HEK293 (cell line): ENCODE data around the gene GTSE1.

Experiments
- CTCF ChIA-PET: fragments of 350-600 bp; formaldehyde crosslinking; extraction: SDS; loops from one replicate; lab custom pipeline; 2021; ENCODE audit warnings: antibody characterized with exemption; lab: Yijun Ruan, JAX
- POLR2A ChIA-PET: fragments of 300-600 bp; formaldehyde crosslinking; extraction: SDS; loops from one replicate; lab custom pipeline; 2020; ENCODE audit warnings: antibody characterized with exemption, inconsistent platforms; lab: Yijun Ruan, JAX
- H3K27ac ChIP-seq: fragments of 200-500 bp; sonication (Bioruptor generic); 2 replicates; pipeline ENCODE4 v1.5.1; 2014; ENCODE audit warnings: low read depth, low read length, control low read depth, inconsistent platforms; ENCODE audit errors: extremely low read depth
- H3K36me3 ChIP-seq, 2 experiments: fragments of 200-500 bp in 1 of 2; sonication (Bioruptor generic) in 1 of 2; 1 replicate in 1 of 2; 2 replicates in 1 of 2; pipeline ENCODE4 v1.5.1; 2014 to 2017; ENCODE audit warnings: inconsistent platforms in 2 of 2, low read length in 2 of 2; ENCODE audit not compliant: control insufficient read depth in 2 of 2, insufficient read depth in 1 of 2
- H3K4me1 ChIP-seq: fragments of 200-500 bp; sonication (Bioruptor generic); 2 replicates; pipeline ENCODE4 v1.5.1; 2014; ENCODE audit warnings: mild to moderate bottlenecking, low read length, inconsistent platforms; ENCODE audit not compliant: control insufficient read depth, insufficient read depth
- H3K4me3 ChIP-seq: 2 replicates; pipeline ENCODE4 v1.5.1; 2011; ENCODE audit warnings: low read depth, mild to moderate bottlenecking, control low read depth, low read length, moderate library complexity
- H3K9me3 ChIP-seq: fragments of 200-500 bp; sonication (Bioruptor generic); 2 replicates; pipeline ENCODE4 v1.5.1; 2014; ENCODE audit warnings: low read depth, low read length, inconsistent platforms; ENCODE audit not compliant: control insufficient read depth, insufficient read depth
- BCL11B ChIP-seq: fragments of 450-650 bp; formaldehyde crosslinking; IDR thresholded peaks from 2 replicates; pipeline ENCODE4 v1.5.1; 2016; ENCODE audit warnings: low read depth, missing biosample characterization, missing genetic modification characterization
- HOXA7 ChIP-seq: sonication (generic); formaldehyde crosslinking; IDR thresholded peaks from 2 replicates; pipeline ENCODE4 v1.8.1; 2022; ENCODE audit warnings: missing genetic modification reagents, borderline replicate concordance
- MYNN ChIP-seq: fragments of 450-650 bp; formaldehyde crosslinking; IDR thresholded peaks from 2 replicates; pipeline ENCODE4 v1.5.1; 2016; ENCODE audit warnings: missing biosample characterization, missing genetic modification characterization, borderline replicate concordance
- MZF1 ChIP-seq: fragments of 450-650 bp; formaldehyde crosslinking; IDR thresholded peaks from 2 replicates; pipeline ENCODE4 v1.5.1; 2017; ENCODE audit warnings: missing biosample characterization, missing genetic modification characterization, borderline replicate concordance
- PRDM4 ChIP-seq: fragments of 450-650 bp; formaldehyde crosslinking; IDR thresholded peaks from 2 replicates; pipeline ENCODE4 v1.5.1; 2017; ENCODE audit warnings: missing biosample characterization, missing genetic modification characterization
- SP2 ChIP-seq: fragments of 450-650 bp; formaldehyde crosslinking; IDR thresholded peaks from 2 replicates; pipeline ENCODE4 v1.5.1; 2016; ENCODE audit warnings: missing biosample characterization, missing genetic modification characterization
- ZBTB1 ChIP-seq: fragments of 450-650 bp; formaldehyde crosslinking; IDR thresholded peaks from 2 replicates; pipeline ENCODE4 v1.5.1; 2016; ENCODE audit warnings: missing biosample characterization, missing genetic modification characterization
- ZFP3 ChIP-seq: fragments of 450-650 bp; formaldehyde crosslinking; IDR thresholded peaks from 2 replicates; pipeline ENCODE4 v1.5.1; 2016; ENCODE audit warnings: low read depth, missing biosample characterization, missing genetic modification characterization
- ZNF133 ChIP-seq: fragments of 450-650 bp; formaldehyde crosslinking; IDR thresholded peaks from 2 replicates; pipeline ENCODE4 v1.5.1; 2016; ENCODE audit warnings: missing biosample characterization, missing genetic modification characterization
- ZNF16 ChIP-seq: fragments of 450-650 bp; formaldehyde crosslinking; IDR thresholded peaks from 2 replicates; pipeline ENCODE4 v1.5.1; 2016; ENCODE audit warnings: low read depth, missing biosample characterization, missing genetic modification characterization
- ZNF174 ChIP-seq: fragments of 450-650 bp; formaldehyde crosslinking; IDR thresholded peaks from 2 replicates; pipeline ENCODE4 v1.5.0; 2017; ENCODE audit warnings: missing biosample characterization, mild to moderate bottlenecking, missing genetic modification characterization
- ZNF2 ChIP-seq: fragments of 450-650 bp; formaldehyde crosslinking; IDR thresholded peaks from 2 replicates; pipeline ENCODE4 v1.5.1; 2016; ENCODE audit warnings: missing biosample characterization, missing genetic modification characterization
- ZNF202 ChIP-seq: fragments of 450-650 bp; formaldehyde crosslinking; IDR thresholded peaks from 2 replicates; pipeline ENCODE4 v1.5.1; 2016; ENCODE audit warnings: missing biosample characterization, missing genetic modification characterization, borderline replicate concordance
- ZNF211 ChIP-seq: fragments of 450-650 bp; formaldehyde crosslinking; IDR thresholded peaks from 2 replicates; pipeline ENCODE4 v1.5.1; 2016; ENCODE audit warnings: low read depth, missing biosample characterization, missing genetic modification characterization
- ZNF350 ChIP-seq: fragments of 450-650 bp; formaldehyde crosslinking; IDR thresholded peaks from 2 replicates; pipeline ENCODE4 v1.5.0; 2017; ENCODE audit warnings: missing biosample characterization, mild to moderate bottlenecking, missing genetic modification characterization
- ZNF37A ChIP-seq: fragments of 450-650 bp; IDR thresholded peaks from 2 replicates; pipeline ENCODE4 v1.5.1; 2018; ENCODE audit warnings: missing biosample characterization, missing genetic modification characterization
- ZNF391 ChIP-seq: fragments of 450-650 bp; formaldehyde crosslinking; IDR thresholded peaks from 2 replicates; pipeline ENCODE4 v1.5.1; 2016; ENCODE audit warnings: low read depth, missing biosample characterization, missing genetic modification characterization, borderline replicate concordance
- ZNF398 ChIP-seq: fragments of 450-650 bp; formaldehyde crosslinking; IDR thresholded peaks from 2 replicates; pipeline ENCODE4 v1.5.1; 2017; ENCODE audit warnings: missing biosample characterization, missing genetic modification characterization
- ZNF510 ChIP-seq: fragments of 450-650 bp; formaldehyde crosslinking; IDR thresholded peaks from 2 replicates; pipeline ENCODE4 v1.5.1; 2018; ENCODE audit warnings: mild to moderate bottlenecking, missing genetic modification characterization, missing biosample characterization; ENCODE audit not compliant: insufficient replicate concordance
- ZNF596 ChIP-seq: fragments of 450-650 bp; IDR thresholded peaks from 2 replicates; pipeline ENCODE4 v1.5.0; 2018; ENCODE audit warnings: missing biosample characterization, mild to moderate bottlenecking, missing genetic modification characterization, moderate library complexity
- ZNF660 ChIP-seq: fragments of 450-650 bp; IDR thresholded peaks from 2 replicates; pipeline ENCODE4 v1.5.1; 2018; ENCODE audit warnings: missing biosample characterization, mild to moderate bottlenecking, missing genetic modification characterization
- ZSCAN23 ChIP-seq: fragments of 450-650 bp; formaldehyde crosslinking; IDR thresholded peaks from 2 replicates; pipeline ENCODE4 v1.5.1; 2016; ENCODE audit warnings: missing biosample characterization, missing genetic modification characterization

GTSE1 gene

DNA sequence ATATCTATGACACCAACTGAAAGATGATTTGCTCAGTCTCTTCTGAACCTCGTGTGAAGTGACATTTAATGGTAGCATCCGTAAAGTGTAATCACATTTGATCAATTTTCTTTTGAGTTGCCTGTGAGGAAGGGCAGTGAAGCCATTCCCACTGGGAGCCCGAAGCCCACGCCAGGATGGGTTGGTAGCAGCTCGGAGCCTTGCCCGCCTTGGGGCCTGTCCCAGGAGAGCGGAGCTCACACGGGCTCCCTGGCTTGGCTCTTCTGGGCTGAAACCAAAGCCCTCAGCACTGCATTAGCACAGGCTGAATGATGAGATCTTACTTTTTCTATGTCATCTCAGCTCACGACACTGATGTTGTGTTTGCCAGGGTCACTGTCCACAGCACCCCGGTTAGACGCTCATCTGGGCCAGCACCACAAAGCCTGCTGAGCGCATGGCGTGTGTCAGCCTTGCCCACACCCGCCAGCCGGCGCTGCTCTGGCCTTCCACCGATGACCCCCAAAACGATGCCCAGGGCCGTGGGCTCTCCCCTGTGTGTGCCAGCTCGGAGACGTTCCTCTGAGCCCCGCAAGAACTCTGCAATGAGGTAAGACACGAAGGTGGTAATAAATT, 29.5 kb downstream of the GTSE1 start:
- no peak overlapping the region for H3K27ac ChIP-seq
- H3K4me1 ChIP-seq, result no peaks in the 10 kb centered on the region
- H3K4me3 ChIP-seq, result no peak overlapping the region
- no peak for TF ChIP-seq ZNF37A
- no peak for TF ChIP-seq ZNF398 (tag by site-specific recombination)
- TF ChIP-seq MYNN, result no peak
- TF ChIP-seq ZSCAN23 (tag by site-specific recombination), result no peak
- TF ChIP-seq ZNF350 (tag by site-specific recombination), result no peak
- no peak for TF ChIP-seq ZNF202
- TF ChIP-seq ZNF2 (tag by site-specific recombination), result no peak
- no peak for TF ChIP-seq ZNF211 (tag by site-specific recombination)
- ChIA-PET CTCF (interaction anchor here (1.3 kb wide), 1 partner anchor 11 kb away, joined by 3 read pairs; no protein-coding TSS in a partner anchor), POLR2A (interaction anchor here (0.7 to 1.4 kb wide), 2 partner anchors 9 to 198 kb away, joined by 3 read pairs; partner anchors contain the start of gene TRMU)
- H3K36me3 ChIP-seq, result peaks cover 71 to 96% of the 10 kb centered on the region in 2 experiments
- no peaks in the 10 kb centered on the region for H3K9me3 ChIP-seq

- Histone ChIP-seq H3K4me1 (no peaks in the 10 kb centered on the region), H3K9me3 (no peaks in the 10 kb centered on the region), H3K36me3 (peaks cover 69 to 100% of the 10 kb centered on the region in 2 experiments), H3K27ac (no peak overlapping the region)
- POLR2A ChIA-PET, result no interaction called here
- no peak for TF ChIP-seq ZNF391 (tag by site-specific recombination)
- TF ChIP-seq SP2 (tag by site-specific recombination), result no peak
- TF ChIP-seq ZNF510 (tag by site-specific recombination), result no peak
- no peak for TF ChIP-seq MZF1 (tag by site-specific recombination)
- no peak for TF ChIP-seq PRDM4 (tag by site-specific recombination)
- TF ChIP-seq BCL11B (tag by site-specific recombination), result no peak
- TF ChIP-seq, all 188 proteins: peak for 0
- CTCF ChIA-PET, result no interaction called here
- H3K4me3 ChIP-seq, result no peak overlapping the region
These were observed 31.2 kb downstream of the GTSE1 start for GRCh38 chr22:46327691-46328465.

DNA sequence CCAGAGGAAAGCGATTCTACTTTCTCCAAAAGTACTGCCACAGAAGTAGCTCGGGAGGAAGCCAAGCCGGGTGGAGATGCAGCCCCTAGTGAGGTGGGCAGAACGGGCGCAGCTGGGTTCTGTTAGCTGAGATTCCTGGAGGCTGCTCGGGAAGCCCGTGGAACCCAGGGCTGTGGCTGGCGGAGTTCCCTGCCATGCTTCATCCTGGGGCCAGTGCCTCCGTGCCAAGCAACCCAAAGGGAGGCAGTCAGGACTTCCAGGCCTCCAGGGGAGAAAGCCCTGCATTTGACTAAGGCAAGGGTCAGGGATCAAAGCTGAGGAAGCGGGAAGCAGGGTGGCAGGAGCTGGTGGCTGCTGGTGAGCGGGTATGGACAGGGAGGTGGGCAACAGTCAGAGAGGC, 32.1 kb downstream of the GTSE1 start:
- CTCF ChIA-PET, result interaction anchor here (1.6 kb wide), 1 partner anchor 213 kb away, joined by 5 read pairs; no protein-coding TSS in a partner anchor
- Histone ChIP-seq H3K27ac (no peak overlapping the region), H3K4me1 (no peaks in the 10 kb centered on the region), H3K36me3 (peaks cover 72 to 99% of the 10 kb centered on the region in 2 experiments), H3K9me3 (no peaks in the 10 kb centered on the region), H3K4me3 (no peak overlapping the region)
- POLR2A ChIA-PET, result no interaction called here
- TF ChIP-seq HOXA7 (CRISPR knock-in tag) (no peak), ZNF16 (tag by site-specific recombination) (no peak), ZNF596 (no peak), ZSCAN23 (tag by site-specific recombination) (no peak), ZBTB1 (tag by site-specific recombination) (no peak), ZNF133 (tag by site-specific recombination) (no peak), MYNN (no peak), ZNF660 (tag by site-specific recombination) (no peak), ZFP3 (tag by site-specific recombination) (no peak), ZNF174 (tag by site-specific recombination) (no peak)
